ENCODE data around the gene EIF2AK3.
"Not testable (repeated sequence)": the region's sequence is repeated elsewhere in the genome, so short reads cannot be mapped to it uniquely, and the experiment has no call there.

Gene EIF2AK3

DNA sequence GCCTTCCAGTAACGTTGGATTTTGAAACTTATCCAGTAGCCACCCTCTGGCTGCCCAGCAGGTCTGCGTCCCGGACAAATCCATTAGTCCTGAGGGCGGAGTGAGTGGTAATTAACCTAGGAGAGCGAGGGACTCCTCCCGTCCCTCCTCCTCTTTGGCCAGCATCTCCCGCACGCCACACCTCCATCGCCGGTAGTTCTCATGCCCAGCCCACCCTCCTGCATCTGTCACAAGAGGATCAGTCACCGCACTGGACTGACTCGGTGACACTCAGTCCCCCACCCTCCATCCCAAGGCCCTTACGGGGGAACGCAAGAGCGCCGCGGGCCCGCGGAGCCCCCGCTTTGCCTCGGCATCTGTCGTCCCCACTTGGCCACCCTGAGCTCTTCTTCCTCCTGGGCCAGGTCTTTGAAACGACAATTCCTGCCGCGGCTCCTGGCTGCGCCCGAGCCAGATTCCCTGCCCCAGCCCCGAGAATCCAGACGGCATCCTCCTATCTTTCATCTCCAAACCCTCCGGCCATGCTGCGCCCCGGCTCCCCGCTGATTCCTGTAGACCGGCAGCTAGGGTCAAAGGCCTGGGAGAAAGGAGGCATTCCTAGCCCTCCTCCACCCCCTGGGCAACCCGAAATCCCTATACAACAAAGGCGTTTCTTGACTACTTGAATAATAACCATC, 77.5 kb downstream of the EIF2AK3 start:
- DNase-seq (ENCODE audit: low spot score in 2 of 2) (no peak), ATAC-seq (no peak)
- H3K4me1 Mint-ChIP-seq = peaks cover 7% of the 10 kb centered on the region
- H3K9me3 Mint-ChIP-seq = no peaks in the 10 kb centered on the region
- no peak overlapping the region for H3K4me3 Mint-ChIP-seq
- no peak overlapping the region for H3K27ac Mint-ChIP-seq
- H3K36me3 Mint-ChIP-seq = no peaks in the 10 kb centered on the region

DNA sequence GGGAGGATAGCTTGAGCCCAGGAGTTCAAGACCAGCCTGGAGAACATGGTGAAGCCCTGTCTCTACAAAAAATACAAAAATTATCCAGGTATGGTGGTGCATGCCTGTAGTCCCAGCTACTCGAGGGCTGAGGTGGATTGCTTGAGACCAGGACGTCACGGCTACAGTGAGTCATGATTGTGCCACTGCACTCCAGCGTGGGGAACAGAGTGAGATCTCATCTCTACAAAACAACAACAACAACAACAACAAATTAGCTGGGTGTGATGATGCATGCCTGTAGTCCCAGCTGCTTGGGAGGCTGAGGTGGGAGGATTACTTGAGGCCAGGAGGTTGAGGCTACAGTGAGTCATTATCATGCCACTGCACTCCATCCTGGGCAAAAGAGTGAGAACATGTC, 81.0 kb downstream of the EIF2AK3 start:
- H3K4me3 Mint-ChIP-seq; H3K36me3 Mint-ChIP-seq; H3K9me3 Mint-ChIP-seq; H3K4me1 Mint-ChIP-seq; ATAC-seq; DNase-seq (ENCODE audit: low spot score in 2 of 2); H3K27ac Mint-ChIP-seq: not testable (repeated sequence)

DNA sequence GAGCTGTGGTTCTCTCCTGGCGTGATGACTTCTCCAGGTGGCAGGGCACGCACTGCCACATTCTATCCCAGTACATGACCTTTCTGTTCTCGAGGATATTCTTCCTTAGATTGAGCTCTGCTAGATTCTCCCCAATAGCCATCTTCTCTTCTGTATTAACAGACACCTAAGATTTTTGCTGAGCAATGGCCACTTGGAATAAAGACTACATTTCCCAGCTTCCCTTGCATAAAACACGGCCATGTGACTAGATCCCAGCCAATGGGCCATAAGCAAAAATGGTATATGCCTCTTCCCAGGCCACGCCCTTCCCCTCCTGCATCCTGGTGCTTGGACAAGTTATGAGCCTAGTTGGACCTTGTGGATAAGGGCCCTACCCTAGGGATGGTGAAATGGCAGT, 82.1 kb downstream of the EIF2AK3 start:
- no peaks in the 10 kb centered on the region for H3K4me1 Mint-ChIP-seq
- DNase-seq (ENCODE audit: low spot score in 2 of 2) (no peak), ATAC-seq (no peak)
- no peak overlapping the region for H3K4me3 Mint-ChIP-seq
- peaks cover 3% of the 10 kb centered on the region for H3K9me3 Mint-ChIP-seq
- no peaks in the 10 kb centered on the region for H3K36me3 Mint-ChIP-seq
- H3K27ac Mint-ChIP-seq = no peak overlapping the region

DNA sequence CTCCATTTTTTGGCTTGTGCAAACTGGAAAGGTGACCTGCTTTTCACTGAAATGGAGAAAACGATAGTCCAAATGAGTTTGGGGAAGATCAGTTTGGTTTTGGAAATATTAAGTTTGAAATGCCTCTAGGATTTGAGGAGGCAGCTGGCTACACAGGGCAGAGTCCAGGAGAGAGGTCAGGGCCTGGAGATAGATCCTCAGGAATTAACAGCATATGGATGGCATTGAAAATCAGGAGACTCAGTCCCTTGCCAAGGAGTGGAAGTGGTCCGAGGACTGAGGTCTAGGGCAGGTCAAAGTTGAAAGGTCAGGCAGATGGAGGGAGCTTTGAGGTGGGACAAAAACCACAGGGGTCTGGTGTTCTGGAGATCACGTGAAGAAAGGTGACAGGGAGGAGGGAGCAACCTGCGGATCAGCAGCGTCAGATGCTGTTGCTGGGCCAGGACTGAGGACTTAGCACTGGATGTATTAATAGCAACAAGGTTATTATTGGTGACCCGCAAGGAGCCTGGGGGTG, 83.7 kb downstream of the EIF2AK3 start:
- H3K36me3 Mint-ChIP-seq = no peaks in the 10 kb centered on the region
- ATAC-seq = no peak
- no peak for DNase-seq (ENCODE audit: low spot score in 2 of 2)
- H3K4me1 Mint-ChIP-seq = no peaks in the 10 kb centered on the region
- no peak overlapping the region for H3K27ac Mint-ChIP-seq
- peaks cover 3% of the 10 kb centered on the region for H3K9me3 Mint-ChIP-seq
- H3K4me3 Mint-ChIP-seq = no peak overlapping the region

DNA sequence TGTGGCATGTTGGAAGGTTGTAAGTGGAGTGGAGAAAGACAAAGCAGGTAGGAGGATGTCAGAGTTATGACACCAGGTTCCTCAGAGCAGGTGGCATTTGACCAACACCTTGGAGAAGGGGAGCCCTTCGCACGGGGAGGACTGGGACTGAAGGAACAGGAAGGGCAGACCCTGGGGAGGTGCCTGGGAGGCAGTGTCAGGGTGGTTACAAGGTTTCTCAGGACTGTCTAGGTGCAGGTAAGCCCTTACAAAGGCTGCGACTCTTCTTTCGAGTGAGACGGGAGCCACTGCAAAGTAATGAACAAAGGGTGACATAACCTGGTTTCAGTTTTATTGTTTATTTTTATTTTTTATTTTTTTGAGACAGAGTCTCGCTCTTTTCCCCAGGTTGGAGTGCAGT, 84.6 kb downstream of the EIF2AK3 start:
- Mint-ChIP-seq H3K27ac (no peak overlapping the region), H3K4me1 (no peaks in the 10 kb centered on the region), H3K9me3 (peaks cover 3% of the 10 kb centered on the region), H3K36me3 (no peaks in the 10 kb centered on the region), H3K4me3 (no peak overlapping the region)
- ATAC-seq = no peak
- no peak for DNase-seq (ENCODE audit: low spot score in 2 of 2)

DNA sequence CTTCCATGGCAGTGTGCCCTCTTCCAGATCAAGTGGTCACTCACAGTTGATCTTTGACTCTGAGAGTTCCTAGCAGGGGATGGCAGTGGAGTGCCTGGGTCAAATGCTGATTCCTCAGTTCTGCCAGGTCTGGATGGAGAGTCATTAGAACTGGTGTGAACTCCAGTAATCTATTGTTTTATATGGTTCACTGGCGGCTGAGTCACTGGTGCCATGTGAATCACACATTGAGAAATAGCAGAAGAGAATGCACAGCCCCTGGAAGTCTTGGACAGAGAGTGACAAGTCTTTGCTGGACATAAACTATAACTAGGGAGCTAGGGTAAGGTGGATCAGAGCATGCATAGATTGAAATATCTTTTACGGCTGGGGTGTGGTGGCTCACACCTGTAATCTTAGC, 86.9 kb downstream of the EIF2AK3 start:
- Mint-ChIP-seq H3K9me3 (peaks cover 3% of the 10 kb centered on the region), H3K4me3 (no peak overlapping the region), H3K36me3 (no peaks in the 10 kb centered on the region), H3K27ac (no peak overlapping the region), H3K4me1 (no peaks in the 10 kb centered on the region)
- DNase-seq (ENCODE audit: low spot score in 2 of 2) (no peak), ATAC-seq (no peak)

DNA sequence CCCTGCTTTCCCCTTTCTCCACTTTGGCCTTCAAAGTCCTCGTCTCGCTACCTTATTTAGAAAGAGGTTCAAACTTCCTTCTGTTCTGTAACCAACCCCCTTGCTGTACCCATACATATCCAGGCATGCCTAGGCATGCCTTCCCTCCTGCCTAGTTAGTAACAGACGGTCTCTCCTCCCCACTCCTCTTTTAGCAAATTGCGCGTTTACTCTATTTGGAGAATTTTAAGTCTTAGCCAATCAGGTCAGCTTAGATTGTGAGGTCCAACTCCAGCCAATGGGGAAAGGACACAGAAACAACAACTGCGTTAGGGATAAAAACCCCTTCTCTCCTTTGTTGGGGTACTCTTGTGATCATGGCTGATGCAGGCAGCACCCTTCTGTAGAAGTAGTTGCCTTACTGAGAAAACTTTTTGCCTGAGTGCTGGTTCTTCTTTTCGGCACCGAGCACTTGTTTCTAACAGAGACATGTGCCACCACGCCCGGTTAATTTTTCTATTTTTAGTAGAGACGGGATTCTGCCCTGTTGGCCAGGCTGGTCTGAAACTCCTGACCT, 88.8 kb downstream of the EIF2AK3 start:
- no peak overlapping the region for H3K27ac Mint-ChIP-seq
- ATAC-seq (no peak), DNase-seq (ENCODE audit: low spot score in 2 of 2) (no peak)
- no peak overlapping the region for H3K4me3 Mint-ChIP-seq
- peaks cover 3% of the 10 kb centered on the region for H3K9me3 Mint-ChIP-seq
- H3K36me3 Mint-ChIP-seq = no peaks in the 10 kb centered on the region
- no peaks in the 10 kb centered on the region for H3K4me1 Mint-ChIP-seq

DNA sequence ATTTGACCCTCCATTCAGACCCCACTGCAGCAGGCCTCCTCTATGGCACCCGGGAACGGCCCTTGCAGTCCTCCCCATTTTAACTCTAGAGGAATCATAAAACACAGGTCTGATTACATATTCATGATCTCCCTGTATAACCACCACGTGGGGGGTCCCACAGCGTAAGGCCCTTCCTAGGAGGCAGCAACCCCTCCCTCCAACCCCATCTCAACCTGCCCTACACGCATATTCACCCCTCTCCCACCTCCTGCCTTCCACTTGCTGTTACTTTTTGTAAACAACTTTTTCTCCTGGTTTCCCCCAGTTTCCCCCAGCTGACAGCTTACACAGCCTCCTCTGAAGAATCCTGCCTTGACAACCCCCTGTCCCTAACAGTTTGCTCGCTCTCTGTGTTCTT, 89.6 kb downstream of the EIF2AK3 start:
- Mint-ChIP-seq H3K4me3 (no peak overlapping the region), H3K36me3 (no peaks in the 10 kb centered on the region), H3K4me1 (no peaks in the 10 kb centered on the region), H3K27ac (no peak overlapping the region), H3K9me3 (peaks cover 3% of the 10 kb centered on the region)
- DNase-seq (ENCODE audit: low spot score in 2 of 2) (no peak), ATAC-seq (no peak)

DNA sequence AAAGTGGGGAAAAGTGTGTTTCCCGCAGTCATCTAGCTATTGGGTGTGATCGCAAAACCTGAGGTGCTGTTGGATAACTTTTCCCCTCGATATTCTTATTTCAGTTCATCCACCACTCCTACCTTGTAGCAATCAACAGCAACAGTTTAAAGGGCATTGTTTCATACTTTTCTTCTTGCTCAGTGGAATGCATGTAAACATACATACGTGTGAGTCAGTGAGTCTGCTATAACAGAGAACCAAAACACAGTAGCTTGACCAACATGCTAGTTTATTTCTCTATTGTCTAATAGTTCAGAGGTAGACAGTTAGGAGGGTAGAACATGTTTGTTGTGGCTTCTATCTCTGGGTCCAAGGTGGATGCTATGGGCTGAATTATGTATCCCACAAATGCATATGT, 97.2 kb downstream of the EIF2AK3 start:
- H3K9me3 Mint-ChIP-seq = no peaks in the 10 kb centered on the region
- H3K36me3 Mint-ChIP-seq = no peaks in the 10 kb centered on the region
- DNase-seq (ENCODE audit: low spot score in 2 of 2) (no peak), ATAC-seq (no peak)
- no peak overlapping the region for H3K27ac Mint-ChIP-seq
- H3K4me3 Mint-ChIP-seq = no peak overlapping the region
- no peaks in the 10 kb centered on the region for H3K4me1 Mint-ChIP-seq

DNA sequence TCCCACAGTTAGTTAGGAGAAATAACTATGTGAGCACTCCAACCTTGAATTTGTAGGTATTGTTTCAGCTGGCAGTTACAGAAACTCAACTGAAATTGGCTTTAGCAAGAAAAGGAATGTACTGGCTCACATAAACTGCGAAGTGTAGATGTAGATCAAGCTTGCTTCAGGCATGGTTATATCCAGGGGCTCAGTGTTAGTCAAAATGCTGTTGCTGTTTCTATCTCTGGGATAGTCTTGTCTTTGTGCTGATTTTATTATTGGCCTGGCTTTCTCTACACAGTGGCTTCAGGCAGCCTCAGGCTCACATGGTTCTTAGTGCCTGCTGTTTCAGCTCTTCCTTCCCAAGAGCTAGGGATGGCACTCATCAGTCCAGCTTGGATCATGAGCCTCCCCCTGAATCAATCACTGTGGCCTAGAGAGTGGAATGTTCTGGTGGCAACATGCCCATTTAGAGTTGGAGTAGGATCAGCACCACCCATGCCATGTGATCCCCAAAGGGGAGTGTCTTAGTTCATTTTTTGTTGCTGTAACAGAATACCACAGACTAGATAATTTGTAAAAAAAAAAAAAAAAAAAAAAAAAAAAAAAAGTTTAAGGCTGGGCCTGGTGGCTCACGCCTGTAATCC, 105.7 kb downstream of the EIF2AK3 start:
- ATAC-seq (no peak), DNase-seq (ENCODE audit: low spot score in 2 of 2) (no peak)
- no peak overlapping the region for H3K27ac Mint-ChIP-seq
- no peaks in the 10 kb centered on the region for H3K4me1 Mint-ChIP-seq
- no peaks in the 10 kb centered on the region for H3K36me3 Mint-ChIP-seq
- H3K4me3 Mint-ChIP-seq = no peak overlapping the region
- no peaks in the 10 kb centered on the region for H3K9me3 Mint-ChIP-seq

DNA sequence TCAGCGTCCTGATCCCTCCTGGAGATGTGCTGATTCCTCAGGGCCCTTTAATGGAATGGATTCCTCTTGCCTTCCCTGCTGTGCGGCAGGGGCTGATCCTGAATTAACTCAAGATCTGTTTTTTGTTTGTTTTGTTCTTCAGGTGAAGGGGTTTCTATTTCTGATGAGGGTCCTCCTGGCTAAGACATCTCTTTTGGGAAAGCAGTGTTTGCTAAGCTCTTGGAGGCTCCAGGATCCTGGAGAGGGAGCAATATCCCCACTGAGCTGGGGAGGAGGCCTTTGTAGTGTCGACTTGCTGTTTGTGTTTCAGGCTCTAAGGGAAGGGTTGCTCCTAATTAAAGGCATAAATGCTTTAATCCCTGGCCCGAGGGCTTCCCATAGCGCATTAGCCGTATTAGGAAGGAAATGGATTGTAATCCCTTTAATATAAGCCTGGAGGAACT, 109.5 kb downstream of the EIF2AK3 start:
- ATAC-seq (no peak), DNase-seq (ENCODE audit: low spot score in 2 of 2) (no peak)
- H3K4me3 Mint-ChIP-seq = no peak overlapping the region
- no peaks in the 10 kb centered on the region for H3K4me1 Mint-ChIP-seq
- no peak overlapping the region for H3K27ac Mint-ChIP-seq
- H3K36me3 Mint-ChIP-seq = no peaks in the 10 kb centered on the region
- H3K9me3 Mint-ChIP-seq = no peaks in the 10 kb centered on the region

Measured in stimulated activated effector memory CD8-positive, alpha-beta T cell treated with anti-CD3 and anti-CD28 coated beads, Interleukin-12 subunit alpha, Interleukin-12 subunit beta, amount 100 ng/mL, for 72 hours (primary cell).